HepG2 (cell line): ENCODE measurements around the gene ATP11A.

Experiments used
- FIP1L1 ChIP-seq: fragments of 200-400 bp; formaldehyde crosslinking; IDR thresholded peaks from 2 replicates; pipeline ENCODE4 v1.6.1; 2018; ENCODE audit warnings: low read depth, mild to moderate bottlenecking, low read length, moderate library complexity, borderline replicate concordance; ENCODE audit not compliant: insufficient read depth
- FOSL1 ChIP-seq: sonication (generic); formaldehyde crosslinking; IDR thresholded peaks from 2 replicates; pipeline ENCODE4 v1.9.0; 2021; ENCODE audit warnings: missing genetic modification reagents, borderline replicate concordance
- HBP1 ChIP-seq: IDR thresholded peaks from 2 replicates; pipeline ENCODE4 v1.6.1; 2016; ENCODE audit warnings: low read depth, control low read depth
- HDAC6 ChIP-seq: fragments of 200-600 bp; sonication (generic); IDR thresholded peaks from 2 replicates; pipeline ENCODE4 v1.7.0; 2017; ENCODE audit warnings: mild to moderate bottlenecking, antibody characterized with exemption, low read length, low read depth
- KDM4B ChIP-seq: sonication (generic); formaldehyde crosslinking; IDR thresholded peaks from 2 replicates; pipeline ENCODE4 v1.4.0; 2020; ENCODE audit warnings: missing genetic modification reagents
- MTA1 ChIP-seq: sonication (generic); formaldehyde crosslinking; IDR thresholded peaks from 2 replicates; pipeline ENCODE4 v1.4.0; 2020; ENCODE audit warnings: missing genetic modification reagents, mild to moderate bottlenecking, borderline replicate concordance
- NR2C2 ChIP-seq: sonication (generic); formaldehyde crosslinking; IDR thresholded peaks from 2 replicates; pipeline ENCODE4 v1.4.0; 2020; ENCODE audit warnings: missing genetic modification reagents, mild to moderate bottlenecking, moderate library complexity, borderline replicate concordance
- POLR2A ChIP-seq, 2 experiments: IDR thresholded peaks; 2 replicates each; pipeline ENCODE4 v1.6.1; 2011; ENCODE audit warnings: low read depth in 2 of 2, low read length in 2 of 2, mild to moderate bottlenecking in 1 of 2, moderate library complexity in 1 of 2; ENCODE audit not compliant: insufficient read depth in 1 of 2
- SNRNP70 ChIP-seq: fragments of 200-400 bp; formaldehyde crosslinking; IDR thresholded peaks from 2 replicates; pipeline ENCODE4 v1.6.1; 2017; ENCODE audit warnings: mild to moderate bottlenecking, low read depth, low read length, moderate library complexity
- SP2 ChIP-seq: sonication (generic); formaldehyde crosslinking; IDR thresholded peaks from 2 replicates; pipeline ENCODE4 v1.5.1; 2020; ENCODE audit warnings: mild to moderate bottlenecking, missing genetic modification reagents
- ZNF451 ChIP-seq: sonication (generic); formaldehyde crosslinking; IDR thresholded peaks from 2 replicates; pipeline ENCODE4 v1.5.0; 2020; ENCODE audit warnings: mild to moderate bottlenecking, missing genetic modification reagents
- TF ChIP-seq, protein P1 (sequence below): sonication (generic); formaldehyde crosslinking; IDR thresholded peaks from 2 replicates; pipeline ENCODE4 v1.5.0; 2020; ENCODE audit warnings: mild to moderate bottlenecking, missing genetic modification reagents, moderate library complexity

DNA sequence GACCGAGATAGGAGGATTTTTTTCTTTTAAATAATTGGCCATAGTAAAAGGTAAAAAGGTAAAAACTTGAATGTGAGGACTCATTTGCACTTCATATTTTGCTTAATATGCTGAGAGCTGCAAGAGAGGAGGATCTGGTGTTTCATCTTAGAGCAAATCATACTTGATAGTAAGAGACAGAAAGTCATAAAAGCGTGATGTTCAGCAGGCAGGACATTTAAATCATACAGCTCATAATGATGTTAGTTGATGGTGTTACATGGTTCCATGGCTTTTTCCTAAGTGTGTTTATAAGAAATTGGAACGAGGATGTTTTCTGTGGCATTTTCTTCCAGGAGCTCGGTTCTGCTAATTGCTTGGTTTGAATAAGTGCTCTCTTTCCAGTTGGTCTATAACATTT lies 16.3 kb downstream of the ATP11A start:
- TF ChIP-seq ZNF451 (CRISPR knock-in tag): no peak
- TF ChIP-seq FIP1L1: no peak
- no peak for TF ChIP-seq KDM4B
- TF ChIP-seq, protein P1, sequence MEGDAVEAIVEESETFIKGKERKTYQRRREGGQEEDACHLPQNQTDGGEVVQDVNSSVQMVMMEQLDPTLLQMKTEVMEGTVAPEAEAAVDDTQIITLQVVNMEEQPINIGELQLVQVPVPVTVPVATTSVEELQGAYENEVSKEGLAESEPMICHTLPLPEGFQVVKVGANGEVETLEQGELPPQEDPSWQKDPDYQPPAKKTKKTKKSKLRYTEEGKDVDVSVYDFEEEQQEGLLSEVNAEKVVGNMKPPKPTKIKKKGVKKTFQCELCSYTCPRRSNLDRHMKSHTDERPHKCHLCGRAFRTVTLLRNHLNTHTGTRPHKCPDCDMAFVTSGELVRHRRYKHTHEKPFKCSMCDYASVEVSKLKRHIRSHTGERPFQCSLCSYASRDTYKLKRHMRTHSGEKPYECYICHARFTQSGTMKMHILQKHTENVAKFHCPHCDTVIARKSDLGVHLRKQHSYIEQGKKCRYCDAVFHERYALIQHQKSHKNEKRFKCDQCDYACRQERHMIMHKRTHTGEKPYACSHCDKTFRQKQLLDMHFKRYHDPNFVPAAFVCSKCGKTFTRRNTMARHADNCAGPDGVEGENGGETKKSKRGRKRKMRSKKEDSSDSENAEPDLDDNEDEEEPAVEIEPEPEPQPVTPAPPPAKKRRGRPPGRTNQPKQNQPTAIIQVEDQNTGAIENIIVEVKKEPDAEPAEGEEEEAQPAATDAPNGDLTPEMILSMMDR: no peak
- TF ChIP-seq HDAC6: no peak
- TF ChIP-seq SP2 (CRISPR knock-in tag): no peak
- TF ChIP-seq NR2C2 (CRISPR knock-in tag): no peak
- no peak for TF ChIP-seq POLR2A (IDR thresholded peaks at IDR 0.05; ENCODE audit: insufficient read depth in 1 of 2, low read depth in 2 of 2, low read length in 2 of 2)
- no peak for TF ChIP-seq MTA1 (CRISPR knock-in tag)
- no peak for TF ChIP-seq HBP1 (CRISPR knock-in tag)
- TF ChIP-seq FOSL1 (CRISPR knock-in tag): no peak
- TF ChIP-seq SNRNP70: no peak
